Stimulated activated CD4-positive, alpha-beta T cell treated with anti-CD3 and anti-CD28 coated beads, TNF-alpha, amount 100 ng/mL, for 24 hours (primary cell): ENCODE results near the gene ABHD4.
"Not testable (repeated sequence)": the region's sequence is repeated elsewhere in the genome, so short reads cannot be mapped to it uniquely, and the experiment has no call there.

Source experiments
- DNase-seq, 3 experiments: peaks; one replicate each; pipeline ENCODE4 v3.0.0-alpha.2; 2020; ENCODE audit warnings: low read depth in 3 of 3

ABHD4 gene

GRCh38 chr14:22627506-22628263 is 29.6 kb downstream of the ABHD4 start:
- no peak for DNase-seq

DNA sequence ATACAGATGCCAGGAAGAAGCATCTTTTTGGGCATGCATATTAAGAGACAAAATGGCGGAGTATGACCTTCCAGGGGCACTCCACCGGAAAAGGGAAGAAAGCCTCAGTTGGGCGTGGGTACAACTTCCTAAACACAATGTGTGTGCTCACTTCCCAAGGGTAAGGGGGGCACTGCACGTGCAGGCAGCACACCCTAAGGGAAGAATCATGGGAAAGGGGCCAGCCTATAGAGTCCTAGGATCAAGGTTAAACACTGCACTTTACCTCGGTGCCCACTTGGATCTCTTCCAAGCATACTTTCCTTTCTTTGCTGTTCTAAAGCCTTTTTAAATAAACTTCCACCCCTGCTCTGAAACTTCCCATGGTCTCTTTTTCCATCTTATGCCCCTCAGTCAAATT is 31.3 kb downstream of the ABHD4 start:
- DNase-seq: no peak

- DNase-seq: no peak
Measured at GRCh38 chr14:22630066-22630465, 32.0 kb downstream of the ABHD4 start.

GRCh38 chr14:22630486-22630885 is 32.4 kb downstream of the ABHD4 start:
- DNase-seq: no peak

GRCh38 chr14:22634233-22634900 is 36.3 kb downstream of the ABHD4 start:
- no peak for DNase-seq

DNA sequence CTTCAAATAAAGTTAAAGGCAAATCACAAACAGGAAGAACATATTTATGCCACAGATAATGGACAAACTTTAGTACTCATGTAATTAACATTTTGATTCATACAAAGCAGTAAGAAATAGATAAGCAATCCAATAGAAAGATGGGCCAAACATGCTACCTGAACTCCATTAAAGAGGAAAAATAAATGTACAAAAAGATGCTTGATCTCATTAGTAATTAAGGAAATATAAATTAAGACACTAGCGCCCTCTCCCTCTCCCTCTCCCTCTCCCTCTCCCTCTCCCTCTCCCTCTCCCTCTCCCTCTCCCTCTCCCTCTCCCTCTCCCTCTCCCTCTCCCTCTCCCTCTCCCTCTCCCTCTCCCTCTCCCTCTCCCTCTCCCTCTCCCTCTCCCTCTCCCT is 37.9 kb downstream of the ABHD4 start:
- not testable (repeated sequence) for DNase-seq

DNA sequence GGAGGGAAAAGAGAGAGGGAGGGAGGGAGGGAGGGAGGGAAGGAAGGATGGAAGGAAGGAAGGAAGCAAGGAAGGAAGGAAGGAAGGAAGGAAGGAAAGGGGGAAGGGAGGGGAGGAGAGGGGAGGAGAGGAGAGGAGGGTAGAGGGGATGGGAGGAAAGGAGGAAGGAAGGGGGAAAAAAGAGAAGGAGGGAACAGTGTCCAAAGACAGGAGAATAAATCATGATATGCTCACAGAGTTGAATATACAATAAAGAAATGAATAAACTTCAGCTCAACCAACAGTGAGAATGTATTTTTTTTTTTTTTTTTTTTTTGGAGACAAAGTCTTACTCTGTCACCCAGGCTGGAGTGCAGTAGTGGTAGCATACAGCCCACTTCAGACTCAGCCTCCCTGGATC is 42.1 kb downstream of the ABHD4 start:
- DNase-seq: no peak

DNA sequence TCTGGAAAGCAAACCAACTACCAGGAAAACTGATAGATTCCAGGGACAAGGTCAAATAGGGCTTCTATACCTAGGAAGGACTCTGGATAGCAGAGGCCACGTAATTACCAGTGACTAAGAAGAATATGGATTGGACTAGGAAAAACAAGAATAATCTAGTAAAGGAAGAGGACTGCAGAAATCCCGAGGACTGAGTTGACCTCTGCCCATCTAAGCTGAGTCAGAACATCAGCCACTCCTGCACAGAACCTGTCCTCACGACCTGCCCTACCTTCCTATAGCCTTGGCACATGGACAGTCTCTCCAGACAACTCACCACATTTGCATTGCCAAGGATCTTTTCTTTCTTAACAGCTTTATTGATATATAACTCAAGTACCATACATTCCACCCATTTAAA is 43.7 kb downstream of the ABHD4 start:
- DNase-seq: no peak

GRCh38 chr14:22644305-22644635 is 46.2 kb downstream of the ABHD4 start, which contains the start of gene OR6J1:
OR6J1 (minus strand) TSS chr14:22644352; CDS start chr14:22634811, 9,541 bp downstream.
- DNase-seq: no peak

- no peak for DNase-seq
Measured at GRCh38 chr14:22646570-22647254, 48.6 kb downstream of the ABHD4 start.

GRCh38 chr14:22648506-22648905 is 50.4 kb downstream of the ABHD4 start:
- DNase-seq: no peak

DNA sequence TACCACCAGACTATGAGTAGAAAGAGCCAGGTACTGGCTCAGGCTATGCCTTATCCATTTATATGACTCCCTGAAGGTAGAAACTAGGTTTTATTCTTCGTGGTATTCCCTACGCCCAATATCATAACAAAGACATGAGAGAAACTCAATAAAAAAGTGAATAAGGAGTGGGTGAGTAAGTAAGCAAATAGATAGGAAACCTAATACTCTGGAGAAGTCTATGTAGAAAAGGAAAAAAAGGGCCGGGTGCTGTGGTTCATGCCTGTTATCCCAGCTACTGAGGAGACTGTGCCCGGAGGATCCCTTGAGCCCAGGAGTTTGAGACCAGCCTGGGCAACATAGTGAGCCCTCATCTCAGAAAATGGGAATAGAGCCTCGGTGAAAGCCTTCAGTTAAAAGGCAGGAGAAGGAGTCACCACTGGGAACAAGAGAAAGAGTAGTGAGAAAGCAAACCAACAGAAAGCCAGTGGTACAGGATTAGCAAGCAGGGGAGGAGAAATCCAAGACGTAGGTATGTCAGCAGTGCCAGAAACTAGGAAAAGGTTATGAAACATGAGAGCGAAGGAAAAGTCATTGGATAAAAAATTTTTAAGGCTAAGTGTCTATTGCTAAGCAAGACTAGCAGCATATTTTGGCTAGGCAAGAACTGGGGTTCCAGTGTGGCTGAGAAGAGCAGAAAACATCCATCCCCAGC is 52.1 kb downstream of the ABHD4 start:
- DNase-seq: no peak

DNA sequence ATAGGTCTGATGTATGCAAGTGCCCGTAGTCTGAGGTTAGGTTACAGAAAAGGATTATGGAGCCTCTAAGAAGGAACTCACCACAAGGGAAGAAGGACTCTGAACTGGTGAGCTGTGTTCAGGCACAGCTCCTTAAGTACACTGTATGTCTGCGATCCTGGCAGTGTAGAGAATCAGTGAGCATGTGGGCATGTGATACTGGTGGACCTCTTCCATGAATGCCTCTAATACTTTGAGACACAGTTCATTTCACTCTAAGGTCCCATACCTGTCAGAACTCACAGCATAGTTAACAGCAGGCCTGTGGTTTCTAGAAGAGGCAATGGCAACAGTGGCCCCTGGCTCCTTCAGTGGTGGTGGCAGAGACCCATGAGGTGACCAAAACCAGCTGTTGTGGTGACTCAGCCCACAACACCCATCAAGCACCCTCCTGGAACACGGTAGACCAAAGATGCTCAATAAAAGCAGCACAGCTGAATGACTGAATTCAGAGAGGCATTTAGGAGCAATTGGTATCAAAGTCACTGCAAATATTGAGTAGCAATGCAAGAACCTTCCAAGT is 52.9 kb downstream of the ABHD4 start:
- DNase-seq: no peak

GRCh38 chr14:22651586-22651985 is 53.5 kb downstream of the ABHD4 start:
- DNase-seq: no peak

DNA sequence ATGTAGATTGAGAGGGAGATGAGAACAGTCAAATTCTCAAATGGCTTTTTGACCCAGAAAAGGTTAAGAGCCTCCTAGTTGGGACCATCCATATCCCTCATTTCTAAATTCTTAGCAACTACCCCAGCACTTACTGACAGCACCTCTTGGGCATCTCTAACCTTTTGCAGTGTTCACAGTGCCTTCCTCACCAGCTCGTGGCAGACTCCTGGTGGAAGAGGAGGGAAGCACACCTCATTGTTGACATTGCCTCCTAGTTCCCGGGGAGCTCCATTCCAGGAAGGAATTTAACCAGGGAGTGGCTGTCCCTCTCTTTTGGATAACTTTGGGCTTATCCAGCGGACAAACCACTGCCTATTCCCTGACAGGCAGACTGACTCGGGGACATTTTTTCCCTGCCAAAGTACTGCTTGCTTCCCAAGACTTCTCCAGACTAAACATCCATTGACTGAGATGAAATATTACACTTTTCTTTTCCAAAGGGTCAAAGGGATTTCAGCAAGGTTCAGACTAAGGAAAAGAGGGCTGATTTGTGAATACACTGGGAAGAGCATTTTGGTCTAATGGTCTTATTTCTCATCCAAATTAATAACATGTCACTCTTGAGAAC is 55.0 kb downstream of the ABHD4 start:
- DNase-seq: peak; percentile 2 to 41 (median 29)

DNA sequence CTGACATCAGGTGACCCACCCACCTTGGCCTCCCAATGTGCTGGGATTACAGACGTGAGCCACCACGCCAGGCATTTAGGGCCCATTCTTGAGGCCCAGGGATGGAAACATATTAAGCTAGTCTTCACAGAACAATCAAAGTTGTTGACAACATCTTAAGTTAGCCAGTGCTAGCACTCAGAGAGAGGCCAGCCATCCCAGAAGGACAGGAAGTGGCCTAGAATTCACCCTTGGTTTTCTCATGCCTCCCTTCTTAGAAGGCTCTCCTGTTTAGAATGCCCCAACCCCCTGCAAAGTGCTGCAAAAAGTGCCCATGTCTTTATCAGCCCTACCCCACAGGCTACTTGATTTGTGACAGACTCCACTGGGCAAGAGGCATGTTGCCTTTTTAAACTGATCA is 58.1 kb downstream of the ABHD4 start:
- DNase-seq: no peak

- no peak for DNase-seq
Measured at GRCh38 chr14:22656945-22657731, 59.0 kb downstream of the ABHD4 start.

DNA sequence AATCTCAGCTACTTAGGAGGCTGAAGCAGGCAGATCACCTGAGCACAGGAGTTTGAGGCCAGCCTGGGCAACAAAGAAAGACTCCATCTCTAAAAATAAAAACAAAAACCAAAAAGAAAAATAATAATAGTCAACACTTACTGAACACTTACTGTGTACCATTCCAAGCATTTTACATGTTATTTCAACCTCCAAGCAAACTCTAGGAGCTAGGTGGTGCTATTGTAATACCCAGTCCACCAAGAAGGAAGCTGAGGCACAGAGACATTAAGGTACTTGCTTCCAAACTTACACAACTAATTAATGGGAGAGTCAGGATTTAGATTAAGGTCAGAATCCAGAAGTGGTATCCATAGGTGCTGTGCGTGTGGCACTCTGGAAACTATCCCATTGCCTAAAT is 59.8 kb downstream of the ABHD4 start:
- DNase-seq: no peak

DNA sequence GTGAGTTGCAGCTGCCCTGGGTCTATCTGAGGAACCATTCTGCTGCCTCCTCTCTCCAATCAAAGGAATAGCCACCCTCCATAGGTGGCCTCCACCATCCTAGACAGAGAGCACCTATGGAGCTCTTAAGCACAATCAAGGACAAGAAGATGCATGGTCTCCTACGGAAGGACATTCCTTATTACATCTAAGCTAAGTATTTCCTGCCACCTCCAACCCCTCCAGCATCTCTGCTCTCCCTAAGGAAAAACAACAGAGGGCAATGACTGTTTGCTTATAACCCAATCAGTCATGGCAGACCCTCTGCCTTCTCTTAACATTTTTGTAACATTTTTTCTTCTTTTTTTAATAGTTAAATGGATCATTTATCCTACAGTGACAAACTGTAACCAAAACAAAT is 60.8 kb downstream of the ABHD4 start:
- DNase-seq: no peak

GRCh38 chr14:22660654-22661053 is 62.6 kb downstream of the ABHD4 start:
- DNase-seq: no peak
